Activated CD4-positive, CD25-positive, alpha-beta regulatory T cell treated with anti-CD3 and anti-CD28 coated beads, Interleukin-2, amount 50 U/mL, for 72 hours (primary cell): ENCODE data around the gene RAPGEF3.
A peak's percentile ranks its signal among the peaks of the same experiment; 100 is the strongest.

ENCODE experiments used
- DNase-seq: peaks from one replicate; pipeline ENCODE4 v3.0.0; 2021

RAPGEF3 gene, protein sequence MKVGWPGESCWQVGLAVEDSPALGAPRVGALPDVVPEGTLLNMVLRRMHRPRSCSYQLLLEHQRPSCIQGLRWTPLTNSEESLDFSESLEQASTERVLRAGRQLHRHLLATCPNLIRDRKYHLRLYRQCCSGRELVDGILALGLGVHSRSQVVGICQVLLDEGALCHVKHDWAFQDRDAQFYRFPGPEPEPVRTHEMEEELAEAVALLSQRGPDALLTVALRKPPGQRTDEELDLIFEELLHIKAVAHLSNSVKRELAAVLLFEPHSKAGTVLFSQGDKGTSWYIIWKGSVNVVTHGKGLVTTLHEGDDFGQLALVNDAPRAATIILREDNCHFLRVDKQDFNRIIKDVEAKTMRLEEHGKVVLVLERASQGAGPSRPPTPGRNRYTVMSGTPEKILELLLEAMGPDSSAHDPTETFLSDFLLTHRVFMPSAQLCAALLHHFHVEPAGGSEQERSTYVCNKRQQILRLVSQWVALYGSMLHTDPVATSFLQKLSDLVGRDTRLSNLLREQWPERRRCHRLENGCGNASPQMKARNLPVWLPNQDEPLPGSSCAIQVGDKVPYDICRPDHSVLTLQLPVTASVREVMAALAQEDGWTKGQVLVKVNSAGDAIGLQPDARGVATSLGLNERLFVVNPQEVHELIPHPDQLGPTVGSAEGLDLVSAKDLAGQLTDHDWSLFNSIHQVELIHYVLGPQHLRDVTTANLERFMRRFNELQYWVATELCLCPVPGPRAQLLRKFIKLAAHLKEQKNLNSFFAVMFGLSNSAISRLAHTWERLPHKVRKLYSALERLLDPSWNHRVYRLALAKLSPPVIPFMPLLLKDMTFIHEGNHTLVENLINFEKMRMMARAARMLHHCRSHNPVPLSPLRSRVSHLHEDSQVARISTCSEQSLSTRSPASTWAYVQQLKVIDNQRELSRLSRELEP

DNA sequence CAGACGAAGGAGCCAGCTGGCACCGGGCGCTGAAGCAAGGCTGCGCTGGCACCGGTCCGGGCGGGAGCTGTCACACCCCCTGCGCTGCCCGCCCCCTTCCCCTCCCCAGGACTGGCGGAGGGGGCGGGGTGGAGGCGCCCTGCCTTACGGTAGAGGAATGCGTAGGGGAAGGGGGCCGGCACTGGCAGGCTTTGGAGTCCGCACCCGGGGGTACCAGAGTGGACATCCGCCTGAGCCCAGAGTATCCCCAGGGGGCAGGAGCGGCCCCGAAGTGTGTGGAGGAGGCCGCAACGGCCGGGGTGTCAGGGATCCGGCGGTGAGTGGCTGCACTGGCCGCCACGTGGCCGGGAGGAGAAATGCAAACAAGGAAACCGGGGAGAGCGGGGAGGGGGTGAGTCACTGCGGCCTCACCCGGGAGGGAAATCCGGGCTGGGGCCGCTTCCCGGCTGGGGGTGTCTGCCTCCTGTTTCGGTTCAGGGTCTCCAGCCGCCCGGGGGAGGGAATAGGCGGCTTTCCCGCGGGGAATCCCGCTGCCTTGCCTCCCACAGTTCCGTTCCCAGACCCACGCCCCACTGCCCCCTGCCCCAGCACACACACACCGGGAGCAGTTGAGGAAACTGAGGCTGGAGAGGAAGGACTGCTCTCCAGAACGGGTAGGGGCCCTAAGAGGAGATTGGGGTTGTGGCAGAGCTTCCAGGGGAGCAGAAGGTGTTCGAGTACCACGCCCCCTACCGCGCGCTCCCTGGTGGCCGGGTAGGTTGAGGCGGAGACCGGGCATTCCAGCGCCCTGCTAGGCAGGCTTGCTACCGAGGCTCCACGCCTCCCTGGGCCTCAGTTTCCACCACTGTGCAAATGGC, at the start of gene RAPGEF3:
Gene RAPGEF3, minus strand, starts transcription at position 47 of the 857 bp plus-strand sequence. CDS start 324 bp downstream, outside the sequence.
- DNase-seq = peak; percentile 68

DNA sequence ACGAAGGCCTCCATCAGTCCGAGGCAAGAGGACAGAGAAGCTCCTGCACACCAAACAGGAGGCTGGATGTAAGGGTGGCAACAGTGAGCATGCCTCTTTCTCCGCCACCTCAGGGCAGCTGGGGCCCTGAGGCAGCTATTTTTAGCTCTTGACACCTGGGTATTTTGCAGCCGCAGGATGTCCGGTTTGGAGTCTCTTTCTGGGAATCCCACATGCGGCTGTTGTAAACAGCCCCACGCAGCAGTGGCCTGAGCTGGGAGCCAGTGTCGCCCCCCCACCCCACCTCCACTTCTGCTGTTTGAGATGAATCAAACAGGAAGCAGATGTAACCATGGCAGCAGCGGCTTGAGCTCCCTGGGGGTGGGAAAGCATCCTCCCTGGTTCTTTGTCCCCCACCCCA, 49.4 kb upstream of the RAPGEF3 start:
- DNase-seq = peak; percentile 61

DNA sequence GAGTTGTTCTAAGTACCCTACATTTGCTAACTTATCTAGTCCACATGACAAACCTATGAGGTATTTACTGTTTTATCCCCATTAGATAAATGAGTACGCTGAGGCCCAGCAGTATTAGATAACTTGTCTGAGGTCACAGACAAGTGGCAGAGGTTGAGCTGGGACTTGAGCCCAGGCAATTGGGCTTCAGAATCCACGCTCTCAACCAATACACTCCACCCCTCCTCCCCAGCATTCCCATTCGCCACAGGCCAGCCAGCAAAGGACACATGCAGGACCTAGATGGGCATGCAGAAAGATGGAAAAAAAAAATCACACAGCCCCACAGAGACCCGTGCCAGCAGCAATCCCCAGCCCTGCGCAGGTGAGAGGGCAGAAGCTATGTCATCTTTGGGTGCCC, 48.7 kb upstream of the RAPGEF3 start:
- DNase-seq = no peak

DNA sequence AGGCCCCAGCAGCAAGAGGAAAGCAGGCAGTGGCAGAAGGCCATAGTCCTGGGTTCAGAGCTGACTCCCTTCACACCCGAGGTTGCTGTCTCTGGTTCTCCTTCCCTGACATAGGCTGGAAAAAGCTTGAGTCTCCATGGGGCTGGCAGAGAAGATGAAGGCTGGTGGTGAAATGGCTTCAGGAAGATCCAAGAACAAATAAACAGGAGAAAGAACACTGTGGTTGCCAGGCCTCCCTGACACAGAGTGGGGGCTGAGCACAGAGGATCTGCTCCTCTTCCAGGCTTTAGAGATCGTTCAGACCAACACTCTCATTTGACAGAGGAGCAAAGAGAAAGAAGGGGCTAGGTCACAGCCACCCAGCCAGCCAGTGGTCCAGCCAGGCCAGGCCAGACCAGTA, 46.7 kb upstream of the RAPGEF3 start:
- DNase-seq = no peak

DNA sequence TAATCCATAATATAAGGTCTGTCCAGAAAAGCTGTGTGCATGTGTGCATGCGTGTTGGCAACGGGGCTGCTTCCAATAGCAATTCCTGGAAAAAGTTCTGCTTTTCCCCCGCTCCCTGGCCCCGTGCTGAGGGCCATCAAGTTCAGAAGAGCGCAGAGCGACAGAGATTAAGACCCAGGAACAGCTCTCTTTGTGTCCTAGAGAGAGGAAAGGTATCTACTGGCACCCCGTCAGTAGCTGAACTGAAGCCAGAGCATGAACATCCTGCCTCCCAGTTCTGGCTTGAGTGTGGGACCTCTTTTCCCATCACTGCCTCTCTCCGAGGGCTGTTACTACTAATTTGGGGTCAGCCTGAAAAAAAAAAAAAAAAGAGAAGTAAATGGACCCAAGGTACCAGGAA, 45.5 kb upstream of the RAPGEF3 start:
- no peak for DNase-seq

DNA sequence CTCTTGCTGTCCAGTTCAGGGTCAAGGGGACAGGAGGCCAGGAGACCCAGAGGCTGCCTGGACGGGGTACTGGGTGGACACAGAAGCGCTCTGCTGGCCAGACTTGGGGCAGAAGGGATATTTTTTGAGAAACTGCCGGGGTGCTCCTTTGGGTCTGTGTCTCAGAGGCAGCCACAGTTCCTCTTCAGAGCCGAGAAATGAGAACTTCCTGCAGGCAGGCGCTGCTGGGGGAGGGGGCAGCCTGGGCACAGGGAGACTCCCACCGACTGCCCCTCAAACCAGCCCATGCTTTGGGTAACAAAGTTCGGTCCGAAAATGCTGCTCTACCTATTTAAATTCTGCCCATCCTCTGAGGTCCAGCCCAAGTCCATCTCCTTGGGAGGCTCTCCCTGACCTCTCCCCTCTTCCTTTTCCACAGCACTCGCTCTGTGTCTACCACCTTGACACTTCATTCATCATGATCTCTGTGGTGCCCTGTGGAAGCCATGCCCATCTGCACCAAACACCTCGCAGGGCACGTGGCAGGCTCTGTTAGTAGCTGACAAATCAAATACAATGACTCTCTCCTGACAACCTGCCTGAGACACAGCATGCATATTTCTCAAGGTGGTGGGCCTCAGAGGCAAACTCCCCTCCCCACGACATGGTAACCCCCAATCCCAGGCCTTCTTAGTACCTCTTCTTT, 44.7 kb upstream of the RAPGEF3 start:
- no peak for DNase-seq

DNA sequence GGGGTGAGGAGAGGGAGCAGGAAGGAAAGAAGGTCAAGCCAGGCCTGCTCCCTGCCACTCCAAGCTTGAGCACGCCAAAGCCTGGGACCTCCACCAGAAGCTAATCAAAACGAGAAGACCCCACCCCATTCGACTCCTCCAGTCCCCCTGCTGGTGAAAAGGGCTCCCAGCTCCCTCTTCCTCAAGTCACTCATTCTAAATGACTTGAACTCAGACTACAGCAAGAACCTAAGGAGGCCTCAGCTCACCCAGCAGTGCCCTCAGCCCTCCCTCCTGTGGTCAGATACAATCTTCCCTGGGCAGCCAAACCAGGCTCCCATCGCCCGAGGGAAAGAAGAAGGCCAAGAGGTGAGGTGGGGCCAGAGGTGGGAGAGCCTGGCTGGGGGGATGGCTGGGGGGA, 43.6 kb upstream of the RAPGEF3 start:
- DNase-seq = no peak

DNA sequence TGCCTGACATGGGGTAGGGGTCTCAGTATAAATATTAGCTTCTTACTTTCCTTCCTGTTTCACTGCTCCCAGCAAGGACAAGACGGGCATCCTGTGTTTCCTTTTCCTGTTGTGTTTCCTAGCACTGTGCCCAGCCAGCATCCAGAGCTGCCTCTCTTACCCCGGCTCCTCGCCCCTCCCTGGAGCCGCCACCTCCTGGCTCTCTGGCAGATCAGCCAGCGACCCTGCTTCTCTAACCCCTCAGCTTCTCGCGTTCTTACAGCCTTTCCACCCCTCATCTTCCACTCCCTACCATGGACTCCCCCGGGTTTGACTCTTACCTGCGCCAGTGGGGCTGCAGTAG, 43.2 kb upstream of the RAPGEF3 start:
- no peak for DNase-seq

DNA sequence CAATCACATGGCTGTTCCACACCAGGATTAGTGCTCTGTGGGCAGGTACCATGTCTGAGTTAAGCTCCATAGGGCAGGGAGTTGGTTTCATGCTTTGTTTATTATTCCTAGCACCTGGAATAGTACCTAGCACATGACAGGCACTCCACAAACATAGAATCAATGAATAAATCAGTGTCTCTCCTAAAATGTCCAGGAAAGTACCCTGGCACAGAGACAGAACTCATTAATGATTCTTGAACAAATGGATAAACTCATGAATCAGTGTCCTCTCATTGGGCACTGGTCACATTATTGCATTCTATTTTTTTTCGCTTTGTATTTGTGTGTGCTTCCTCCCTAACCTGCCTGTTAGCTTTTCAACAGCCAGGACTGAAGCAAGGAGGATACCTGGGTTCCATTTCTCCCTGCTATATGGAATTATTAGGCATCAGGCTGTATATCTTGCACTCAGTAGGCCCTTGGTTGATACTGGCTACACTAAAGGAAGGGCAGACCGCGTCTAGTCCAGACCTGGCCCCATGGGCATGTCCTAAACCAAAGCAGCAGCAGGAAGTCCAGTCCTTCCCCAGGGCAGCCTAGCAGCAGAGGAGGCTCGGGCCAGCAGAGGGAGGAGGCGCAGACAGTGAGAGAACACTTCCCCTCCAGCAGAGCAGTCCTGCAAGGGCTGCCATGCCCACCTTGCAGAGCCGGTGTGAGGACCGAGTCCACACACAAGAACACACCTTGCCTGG, 42.7 kb upstream of the RAPGEF3 start:
- DNase-seq = no peak

DNA sequence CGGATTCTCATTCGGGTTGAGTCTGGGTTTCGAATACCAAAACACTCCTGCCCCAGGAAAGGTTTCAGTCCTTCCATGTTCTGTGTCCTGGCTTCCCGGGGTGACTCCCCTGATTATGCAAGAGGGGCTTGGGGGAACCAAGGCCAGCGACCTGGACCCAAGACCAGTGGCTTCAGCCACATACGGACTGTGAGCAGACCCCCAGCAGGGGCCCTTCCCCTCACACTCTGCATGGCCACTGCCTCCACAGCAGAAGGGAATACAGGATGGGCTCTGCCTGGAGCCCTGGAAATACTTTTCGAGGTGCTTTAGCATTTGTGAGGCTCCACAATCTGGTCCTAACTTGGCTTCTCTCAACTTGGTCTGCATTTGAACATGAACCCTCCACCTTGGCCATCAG, 41.9 kb upstream of the RAPGEF3 start:
- no peak for DNase-seq

DNA sequence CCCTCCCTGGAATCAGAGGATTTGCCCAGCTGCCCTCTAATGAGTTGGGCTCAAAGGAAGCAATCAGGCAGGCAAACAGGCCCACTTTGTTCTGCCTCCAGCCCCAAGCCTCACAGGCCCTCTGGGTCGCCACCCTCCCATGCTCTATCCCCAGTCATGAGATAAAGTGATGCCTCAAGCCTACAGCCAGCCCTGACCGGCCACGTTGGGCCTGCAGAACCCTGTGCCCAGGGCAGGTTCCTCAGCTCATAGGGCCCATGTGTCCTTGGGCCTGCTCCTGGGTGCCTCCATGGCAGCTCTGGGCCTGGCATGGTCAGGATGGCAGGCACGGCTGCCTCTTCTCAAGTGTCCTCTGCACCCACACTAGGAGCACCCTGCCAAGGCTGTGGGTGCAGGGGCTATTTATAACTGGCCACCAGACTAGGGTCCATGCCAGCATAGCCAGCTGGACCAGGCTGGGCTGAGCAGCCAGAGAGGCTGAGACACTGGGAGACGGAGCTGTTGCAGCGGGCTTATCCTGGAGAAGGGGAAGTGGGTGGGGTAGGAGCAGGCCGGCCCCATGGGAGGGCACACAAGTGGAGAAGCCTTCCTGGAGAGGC, 40.8 kb upstream of the RAPGEF3 start:
- DNase-seq = no peak

DNA sequence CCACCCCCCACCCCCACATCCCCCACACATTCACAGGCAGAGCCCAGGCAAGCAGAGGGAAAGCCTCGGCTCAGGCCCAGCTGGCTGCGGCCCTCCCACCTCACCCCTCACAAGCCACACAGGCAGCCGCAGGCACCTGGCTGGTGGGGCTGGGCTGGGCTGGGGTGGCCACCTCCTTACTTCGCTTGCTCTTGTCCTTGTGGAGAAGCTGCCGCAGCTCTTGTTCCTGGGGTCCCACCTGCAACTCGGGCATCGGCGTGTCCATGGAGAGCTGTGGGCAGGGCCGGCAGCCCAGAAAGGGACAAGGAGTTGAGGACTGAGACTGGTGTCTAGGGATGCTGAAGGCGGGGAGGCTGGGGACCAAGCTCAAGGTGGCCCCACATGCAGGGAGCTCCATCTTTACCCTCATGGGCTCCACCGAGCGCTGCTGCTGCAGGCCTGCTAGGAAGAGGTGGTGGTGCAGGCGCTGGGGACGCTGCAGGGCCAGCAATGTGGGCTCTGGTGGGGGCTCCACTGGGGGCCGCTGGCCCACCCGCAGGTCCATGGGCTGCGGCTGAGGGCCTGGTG, 39.8 kb upstream of the RAPGEF3 start:
- DNase-seq = no peak

DNA sequence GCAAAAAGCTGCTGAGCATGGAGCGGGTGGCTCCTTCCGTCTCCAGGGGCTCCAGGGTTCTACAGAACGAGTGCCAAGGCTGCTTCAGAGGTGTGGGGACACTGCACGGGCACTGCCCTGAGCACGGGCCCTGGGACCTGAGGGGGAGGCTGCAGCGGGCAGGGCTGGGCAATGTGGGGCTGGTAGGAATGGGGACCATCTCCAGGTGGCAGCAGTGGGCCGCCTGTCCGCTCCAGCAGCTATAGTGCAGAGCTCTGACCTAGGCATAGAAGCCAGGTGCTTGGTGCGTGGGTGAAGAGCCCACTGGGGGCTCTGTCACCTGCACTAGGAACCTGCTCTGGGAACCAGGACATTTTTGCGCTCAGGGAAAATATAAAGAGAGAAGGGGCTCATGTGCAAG, 38.8 kb upstream of the RAPGEF3 start:
- DNase-seq = no peak

DNA sequence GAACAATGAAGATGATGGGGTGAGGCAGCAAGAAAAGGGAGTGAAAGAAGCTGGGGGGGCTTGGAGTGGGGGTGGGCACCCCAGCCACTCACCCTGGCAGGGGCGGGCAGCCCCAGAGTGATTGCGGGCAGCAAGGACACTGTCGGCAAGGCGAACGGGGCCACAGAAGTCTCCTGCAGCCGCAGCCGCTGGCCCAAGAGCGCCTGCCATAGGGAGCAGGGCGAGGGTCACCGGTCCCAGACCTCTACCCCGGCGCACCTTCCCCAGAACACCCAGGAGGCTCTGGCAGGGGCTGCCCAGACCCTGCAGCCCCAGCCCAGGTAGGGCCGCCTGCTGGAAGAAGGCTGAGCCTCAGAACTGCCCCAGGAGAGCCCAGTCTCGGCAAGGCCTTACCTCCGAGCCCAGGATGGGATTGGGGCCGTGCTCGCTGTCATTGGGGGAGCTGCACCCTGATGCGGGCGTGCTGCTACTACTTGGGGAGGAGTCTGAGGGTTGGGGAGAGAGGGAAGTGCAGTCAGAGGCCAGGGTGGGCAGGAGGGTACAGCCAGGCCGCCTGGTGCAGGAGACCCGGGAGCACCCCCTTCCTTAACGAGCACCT, 37.2 kb upstream of the RAPGEF3 start:
- no peak for DNase-seq

DNA sequence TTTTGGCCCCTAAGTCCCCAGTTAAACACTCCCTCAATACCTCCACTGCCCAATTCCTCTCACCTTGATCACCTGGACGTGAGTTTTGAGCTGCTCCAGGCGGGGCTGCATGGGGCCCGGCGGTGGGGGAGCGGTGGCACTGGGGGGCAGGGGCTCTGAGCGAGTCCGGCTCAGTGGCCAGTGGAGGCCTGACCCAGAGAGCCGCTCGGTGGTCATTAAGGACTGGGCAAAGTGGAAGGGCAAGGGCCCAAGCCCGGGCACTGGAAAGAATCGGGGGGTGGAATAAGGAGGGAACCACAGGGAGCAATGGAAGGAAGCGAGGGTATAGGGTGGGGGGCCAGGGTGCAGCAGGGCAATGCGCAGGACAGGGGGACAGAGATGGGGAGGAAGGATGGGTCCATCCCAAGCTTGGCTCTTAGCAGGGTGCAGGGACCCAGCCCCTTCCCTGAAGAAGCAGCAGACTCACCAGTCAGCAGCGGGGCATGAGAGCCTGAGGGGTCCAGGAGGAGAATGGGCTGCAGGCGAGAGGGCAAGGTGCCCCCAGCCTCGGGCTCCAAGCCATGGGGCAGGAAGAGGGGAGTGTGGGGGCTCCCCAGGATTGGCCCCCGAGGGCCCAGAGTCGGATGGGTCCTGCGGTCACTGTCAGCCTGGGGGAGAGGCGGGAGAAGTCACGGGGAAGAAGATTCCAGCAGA, 36.6 kb upstream of the RAPGEF3 start:
- no peak for DNase-seq

DNA sequence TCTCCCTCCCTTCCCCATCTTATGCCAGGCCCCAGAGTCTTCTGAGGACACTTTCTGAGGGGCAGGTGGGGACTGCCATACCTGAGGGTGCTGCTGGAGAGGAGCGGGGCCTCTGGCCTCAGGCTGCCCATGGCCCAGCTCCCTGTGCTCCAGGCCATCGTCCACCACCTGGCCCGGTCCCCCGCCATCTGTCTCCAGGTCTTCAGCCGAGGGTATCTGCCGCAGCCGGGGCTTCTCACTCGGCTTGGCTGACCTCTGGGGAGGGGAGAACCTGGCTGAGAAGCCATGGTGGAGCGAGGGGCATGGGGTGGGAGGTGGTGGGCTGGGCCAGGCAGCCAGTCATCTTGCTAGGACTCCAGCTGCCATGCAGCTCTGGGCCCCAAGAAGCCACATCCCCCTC, 36.0 kb upstream of the RAPGEF3 start:
- no peak for DNase-seq

DNA sequence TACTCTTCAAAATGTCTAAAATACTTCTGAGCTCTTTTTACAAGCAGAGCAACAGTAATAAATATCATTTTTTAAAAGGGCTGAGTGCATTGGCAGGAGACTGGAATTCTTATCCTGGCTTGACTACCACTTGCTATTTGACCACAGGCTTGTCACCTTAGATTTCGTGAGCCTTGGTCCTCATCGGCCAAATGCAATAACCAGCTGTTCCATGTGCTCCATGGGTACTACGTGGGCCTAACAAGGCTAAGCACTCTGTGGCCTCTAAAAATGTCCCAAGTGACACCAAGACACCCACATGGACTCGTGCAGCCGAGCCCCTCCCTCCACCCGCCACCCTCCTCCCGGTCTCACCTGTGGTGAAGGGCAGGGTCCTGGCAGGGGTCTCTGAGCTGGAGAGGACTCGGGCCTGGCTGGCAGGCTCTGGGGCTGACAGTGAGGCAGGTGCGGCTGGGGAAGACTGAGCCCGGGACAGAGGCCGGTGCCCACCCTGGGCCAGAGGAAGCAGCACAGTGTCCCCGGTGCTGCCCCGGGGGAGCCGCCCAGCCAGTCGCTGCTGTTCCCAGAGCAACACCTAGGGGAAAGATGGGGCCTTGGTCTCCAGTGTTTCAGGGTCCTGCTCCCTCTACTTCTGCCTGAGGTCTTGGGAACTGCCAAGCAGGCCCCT, 34.5 kb upstream of the RAPGEF3 start:
- no peak for DNase-seq

DNA sequence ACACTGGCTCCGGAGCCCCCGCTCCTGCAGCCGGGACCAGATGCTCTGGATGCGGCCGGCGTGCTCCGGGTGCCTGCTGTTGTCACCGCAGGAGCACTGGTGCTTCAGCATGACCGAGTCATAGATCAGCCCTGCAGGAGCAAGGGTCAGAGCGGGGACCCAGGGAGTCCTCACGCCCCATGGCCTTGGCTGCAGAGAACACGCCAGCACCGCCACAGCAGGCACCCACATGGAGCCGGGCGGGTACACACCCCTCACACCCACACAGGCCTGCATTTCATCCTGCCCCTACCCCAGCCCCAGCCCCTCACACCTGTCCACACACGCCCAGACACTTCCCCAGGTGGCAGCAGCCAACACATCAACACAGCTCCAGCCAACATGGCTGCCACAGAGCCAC, 33.2 kb upstream of the RAPGEF3 start:
- DNase-seq = no peak

DNA sequence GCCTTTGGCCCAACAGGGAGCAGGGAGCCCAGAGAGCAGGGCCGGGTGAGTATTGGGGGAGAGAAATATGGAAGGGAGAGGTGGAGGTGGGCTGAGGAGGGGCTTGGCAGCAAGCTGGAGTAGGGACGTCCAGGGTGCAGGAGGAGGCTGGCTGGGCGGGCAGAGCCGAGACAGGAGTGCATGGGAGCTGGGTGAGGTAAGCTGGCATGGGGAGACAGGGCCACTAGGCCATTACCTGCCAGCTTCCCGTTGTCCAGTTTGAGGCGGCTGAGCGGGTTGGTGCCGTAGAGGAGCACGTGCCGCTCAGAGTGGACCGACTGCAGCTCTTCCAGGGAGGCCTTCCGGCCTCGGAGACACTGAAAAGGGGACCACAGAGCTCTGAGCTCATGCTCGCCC, 32.7 kb upstream of the RAPGEF3 start:
- DNase-seq = no peak
